HL-60 (cell line): Measurements from ENCODE around the gene EPHB2.

ENCODE experiments used
- DNase-seq, 2 experiments: peaks; one replicate each; pipeline ENCODE4 v3.0.0-alpha.2; 2010 to 2020; ENCODE audit warnings: low read depth in 1 of 2, low spot score in 1 of 2
- H3K27ac ChIP-seq: fragments of 250-450 bp; sonication (Bioruptor Pico); replicated peaks from 2 replicates; pipeline ENCODE4 v1.5.1; 2020; ENCODE audit warnings: mild to moderate bottlenecking, moderate library complexity
- H3K27me3 ChIP-seq: fragments of 250-450 bp; sonication (Bioruptor Pico); 2 replicates; pipeline ENCODE4 v1.5.1; 2021; ENCODE audit warnings: mild to moderate bottlenecking, moderate library complexity; ENCODE audit not compliant: insufficient read depth, poor library complexity, severe bottlenecking
- H3K4me3 ChIP-seq: replicated peaks from 2 replicates; pipeline ENCODE4 v1.5.1; 2011; ENCODE audit warnings: mild to moderate bottlenecking, control low read depth, low read length; ENCODE audit not compliant: insufficient read depth
- GABPA ChIP-seq: IDR thresholded peaks from 2 replicates; pipeline ENCODE4 v1.6.1; 2012; ENCODE audit warnings: low read depth
- POLR2AphosphoS5 ChIP-seq: IDR thresholded peaks from 2 replicates; pipeline ENCODE4 v1.6.1; 2012; ENCODE audit warnings: low read depth
- SPI1 ChIP-seq: IDR thresholded peaks from 2 replicates; pipeline ENCODE4 v1.6.1; 2012; ENCODE audit warnings: low read depth, mild to moderate bottlenecking, borderline replicate concordance
- TF ChIP-seq, protein P1 (sequence below): IDR thresholded peaks from one replicate; pipeline ENCODE4 v1.5.1; 2011; ENCODE audit warnings: low read length, control low read depth, inconsistent platforms; ENCODE audit not compliant: insufficient read depth
- TF ChIP-seq, protein P2 (sequence below): IDR thresholded peaks from 2 replicates; pipeline ENCODE4 v1.6.1; 2012; ENCODE audit warnings: low read depth; ENCODE audit not compliant: insufficient replicate concordance

EPHB2 gene

DNA sequence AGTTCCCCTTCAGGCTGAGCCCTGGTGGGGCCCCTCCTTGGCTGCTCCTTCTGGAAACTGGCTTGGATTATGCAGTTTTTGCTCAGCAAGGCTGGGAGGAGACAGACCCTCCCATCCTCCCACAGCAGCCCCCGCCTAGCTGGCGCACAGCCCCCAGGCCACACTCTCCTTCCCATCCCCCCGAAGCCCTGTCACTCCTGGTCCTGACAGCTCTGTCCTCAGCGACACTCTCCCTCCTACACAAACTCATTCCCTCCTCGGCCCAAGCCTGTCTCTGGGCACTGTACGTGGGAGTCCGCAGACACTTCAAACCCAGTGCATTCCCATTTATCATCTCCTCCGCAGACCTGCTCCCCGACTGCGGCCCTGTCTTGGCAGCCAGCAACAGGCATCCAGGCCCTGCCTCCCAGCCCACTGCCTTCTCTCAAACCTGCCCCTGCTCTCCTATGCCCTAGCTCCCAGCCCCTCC, 25.0 kb upstream of the EPHB2 start:
- DNase-seq: no peak
- no peaks in the 10 kb centered on the region for H3K27me3 ChIP-seq
- TF ChIP-seq SPI1 (no peak), POLR2AphosphoS5 (no peak)
- H3K4me3 ChIP-seq: no peak overlapping the region
- H3K27ac ChIP-seq: no peak overlapping the region

DNA sequence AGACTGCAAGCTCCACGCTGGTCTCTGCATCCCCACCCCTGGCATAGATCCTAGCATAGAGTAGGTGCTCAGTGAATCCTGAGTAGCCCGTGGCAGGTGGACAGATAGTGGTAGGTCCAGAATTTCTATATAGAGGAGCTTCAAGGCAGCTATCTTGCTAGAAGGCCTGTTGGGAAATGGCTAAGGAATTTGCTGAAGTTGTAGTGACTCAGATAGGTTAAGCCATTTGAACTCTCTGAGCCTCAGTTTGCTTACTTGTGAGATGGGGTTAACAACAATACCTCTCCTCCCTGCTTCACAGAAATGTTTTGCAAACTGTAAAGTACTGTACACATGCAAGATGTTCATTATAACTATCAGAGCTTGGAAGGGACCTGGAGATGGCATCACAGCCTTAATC, 23.4 kb upstream of the EPHB2 start:
- TF ChIP-seq, protein P1, sequence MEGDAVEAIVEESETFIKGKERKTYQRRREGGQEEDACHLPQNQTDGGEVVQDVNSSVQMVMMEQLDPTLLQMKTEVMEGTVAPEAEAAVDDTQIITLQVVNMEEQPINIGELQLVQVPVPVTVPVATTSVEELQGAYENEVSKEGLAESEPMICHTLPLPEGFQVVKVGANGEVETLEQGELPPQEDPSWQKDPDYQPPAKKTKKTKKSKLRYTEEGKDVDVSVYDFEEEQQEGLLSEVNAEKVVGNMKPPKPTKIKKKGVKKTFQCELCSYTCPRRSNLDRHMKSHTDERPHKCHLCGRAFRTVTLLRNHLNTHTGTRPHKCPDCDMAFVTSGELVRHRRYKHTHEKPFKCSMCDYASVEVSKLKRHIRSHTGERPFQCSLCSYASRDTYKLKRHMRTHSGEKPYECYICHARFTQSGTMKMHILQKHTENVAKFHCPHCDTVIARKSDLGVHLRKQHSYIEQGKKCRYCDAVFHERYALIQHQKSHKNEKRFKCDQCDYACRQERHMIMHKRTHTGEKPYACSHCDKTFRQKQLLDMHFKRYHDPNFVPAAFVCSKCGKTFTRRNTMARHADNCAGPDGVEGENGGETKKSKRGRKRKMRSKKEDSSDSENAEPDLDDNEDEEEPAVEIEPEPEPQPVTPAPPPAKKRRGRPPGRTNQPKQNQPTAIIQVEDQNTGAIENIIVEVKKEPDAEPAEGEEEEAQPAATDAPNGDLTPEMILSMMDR: no peak
- TF ChIP-seq, protein P2, sequence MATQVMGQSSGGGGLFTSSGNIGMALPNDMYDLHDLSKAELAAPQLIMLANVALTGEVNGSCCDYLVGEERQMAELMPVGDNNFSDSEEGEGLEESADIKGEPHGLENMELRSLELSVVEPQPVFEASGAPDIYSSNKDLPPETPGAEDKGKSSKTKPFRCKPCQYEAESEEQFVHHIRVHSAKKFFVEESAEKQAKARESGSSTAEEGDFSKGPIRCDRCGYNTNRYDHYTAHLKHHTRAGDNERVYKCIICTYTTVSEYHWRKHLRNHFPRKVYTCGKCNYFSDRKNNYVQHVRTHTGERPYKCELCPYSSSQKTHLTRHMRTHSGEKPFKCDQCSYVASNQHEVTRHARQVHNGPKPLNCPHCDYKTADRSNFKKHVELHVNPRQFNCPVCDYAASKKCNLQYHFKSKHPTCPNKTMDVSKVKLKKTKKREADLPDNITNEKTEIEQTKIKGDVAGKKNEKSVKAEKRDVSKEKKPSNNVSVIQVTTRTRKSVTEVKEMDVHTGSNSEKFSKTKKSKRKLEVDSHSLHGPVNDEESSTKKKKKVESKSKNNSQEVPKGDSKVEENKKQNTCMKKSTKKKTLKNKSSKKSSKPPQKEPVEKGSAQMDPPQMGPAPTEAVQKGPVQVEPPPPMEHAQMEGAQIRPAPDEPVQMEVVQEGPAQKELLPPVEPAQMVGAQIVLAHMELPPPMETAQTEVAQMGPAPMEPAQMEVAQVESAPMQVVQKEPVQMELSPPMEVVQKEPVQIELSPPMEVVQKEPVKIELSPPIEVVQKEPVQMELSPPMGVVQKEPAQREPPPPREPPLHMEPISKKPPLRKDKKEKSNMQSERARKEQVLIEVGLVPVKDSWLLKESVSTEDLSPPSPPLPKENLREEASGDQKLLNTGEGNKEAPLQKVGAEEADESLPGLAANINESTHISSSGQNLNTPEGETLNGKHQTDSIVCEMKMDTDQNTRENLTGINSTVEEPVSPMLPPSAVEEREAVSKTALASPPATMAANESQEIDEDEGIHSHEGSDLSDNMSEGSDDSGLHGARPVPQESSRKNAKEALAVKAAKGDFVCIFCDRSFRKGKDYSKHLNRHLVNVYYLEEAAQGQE: no peak
- TF ChIP-seq POLR2AphosphoS5 (no peak), SPI1 (no peak), GABPA (no peak)
- H3K4me3 ChIP-seq: no peak overlapping the region
- H3K27me3 ChIP-seq: peaks cover 2% of the 10 kb centered on the region
- no peak for DNase-seq
- no peak overlapping the region for H3K27ac ChIP-seq

DNA sequence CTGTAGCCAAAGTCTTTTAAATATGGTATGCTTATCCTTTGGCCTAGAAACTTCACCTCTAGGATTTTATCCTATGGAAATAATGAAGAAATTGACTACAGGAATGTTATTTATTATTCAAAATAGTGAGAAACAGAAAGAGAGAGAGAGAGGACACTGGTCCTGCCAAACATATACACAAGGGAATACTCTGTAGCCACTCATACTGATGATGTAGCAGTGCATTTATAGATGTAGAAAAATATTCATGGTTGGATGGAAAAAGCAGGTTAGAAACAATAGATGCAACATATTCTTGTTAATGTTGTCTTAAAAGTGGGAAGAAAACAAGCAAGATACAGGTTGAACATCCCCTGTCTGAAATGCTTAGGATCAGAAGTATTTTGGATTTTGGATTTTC, 22.2 kb upstream of the EPHB2 start:
- H3K27ac ChIP-seq: no peak overlapping the region
- TF ChIP-seq, protein P1: no peak
- no peak for TF ChIP-seq POLR2AphosphoS5
- no peak for TF ChIP-seq SPI1
- TF ChIP-seq, protein P2: no peak
- TF ChIP-seq GABPA: no peak
- peaks cover 2% of the 10 kb centered on the region for H3K27me3 ChIP-seq
- H3K4me3 ChIP-seq: no peak overlapping the region
- no peak for DNase-seq

DNA sequence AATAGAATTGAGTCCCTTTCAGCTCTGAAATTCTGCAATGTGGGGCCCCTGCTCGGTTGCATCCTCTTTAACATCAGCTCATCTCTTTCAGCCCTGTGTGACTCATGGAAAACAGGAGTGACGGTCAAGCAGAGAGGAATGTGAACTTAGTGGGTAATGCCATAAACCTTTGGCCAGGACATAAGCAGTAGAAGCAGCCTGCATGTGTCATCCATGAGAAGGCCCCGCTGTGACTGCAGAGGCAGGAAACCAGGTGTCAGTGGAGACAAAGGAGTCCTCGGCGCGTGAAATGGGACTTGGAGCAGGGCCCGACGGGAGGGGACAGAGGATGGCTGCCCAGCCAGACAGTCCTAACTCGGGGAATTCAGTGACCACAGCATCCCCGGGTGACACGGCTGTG, 21.1 kb upstream of the EPHB2 start:
- no peak for DNase-seq
- H3K27ac ChIP-seq: no peak overlapping the region

More for the DNA sequence above, 21.1 kb upstream of the EPHB2 start:
- H3K27me3 ChIP-seq: peaks cover 2% of the 10 kb centered on the region
- TF ChIP-seq SPI1 (no peak), POLR2AphosphoS5 (no peak), GABPA (no peak)
- TF ChIP-seq, protein P1: no peak
- TF ChIP-seq, protein P2: no peak
- H3K4me3 ChIP-seq: no peak overlapping the region
